Stimulated activated CD4-positive, alpha-beta T cell treated with anti-CD3 and anti-CD28 coated beads, Interleukin-15, amount 100 ng/mL, for 48 hours (primary cell): ENCODE measurements around the gene AP2B1.

Source experiments
- DNase-seq, 2 donors: peaks; one replicate each; pipeline ENCODE4 v3.0.0-alpha.2; 2020; ENCODE audit warnings: low read depth in 2 of 2

The AP2B1 gene

DNA sequence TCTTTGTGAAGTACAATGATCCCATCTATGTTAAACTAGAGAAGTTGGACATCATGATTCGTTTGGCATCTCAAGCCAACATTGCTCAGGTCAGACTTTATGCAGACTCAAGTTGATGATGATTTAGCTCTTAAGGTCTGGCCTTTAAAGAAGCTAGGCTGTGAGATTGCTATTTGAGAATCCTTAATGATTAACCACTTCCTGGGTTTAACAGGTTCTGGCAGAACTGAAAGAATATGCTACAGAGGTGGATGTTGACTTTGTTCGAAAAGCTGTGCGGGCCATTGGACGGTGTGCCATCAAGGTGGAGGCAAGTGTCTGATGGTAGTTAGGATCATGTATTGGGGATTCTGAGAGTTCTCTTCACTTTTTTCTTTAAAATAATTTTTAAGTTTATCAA is 40.3 kb downstream of the AP2B1 start:
- no peak for DNase-seq

DNA sequence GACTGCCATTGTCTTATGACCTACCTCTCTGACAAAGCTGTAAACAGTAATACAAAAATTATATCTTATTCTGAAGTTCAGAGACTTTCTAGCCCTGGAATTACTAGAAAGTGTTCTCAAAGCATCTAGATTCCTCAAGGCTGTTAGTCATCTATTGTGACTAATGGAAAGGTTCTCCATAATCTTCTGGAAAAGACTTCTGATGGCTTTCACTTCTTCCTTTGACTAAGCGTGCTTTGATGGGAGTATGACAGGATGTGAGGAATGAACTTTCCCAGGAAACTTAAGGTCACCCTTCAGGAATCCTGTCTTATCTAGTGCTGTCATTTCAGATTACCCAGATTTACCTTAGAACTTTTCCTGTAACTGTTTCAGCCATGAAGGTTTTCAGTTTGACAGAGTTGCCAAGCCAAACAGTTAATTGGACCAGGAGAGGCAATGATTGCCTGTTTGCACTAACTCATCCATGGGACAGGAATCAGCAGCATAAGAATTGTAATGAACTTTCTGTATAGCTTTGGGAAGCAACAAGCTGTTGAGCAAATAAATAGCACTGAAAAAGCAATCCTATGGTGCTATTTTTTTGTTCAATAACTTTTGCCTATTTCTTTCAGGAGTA is 43.5 kb downstream of the AP2B1 start:
- no peak for DNase-seq

DNA sequence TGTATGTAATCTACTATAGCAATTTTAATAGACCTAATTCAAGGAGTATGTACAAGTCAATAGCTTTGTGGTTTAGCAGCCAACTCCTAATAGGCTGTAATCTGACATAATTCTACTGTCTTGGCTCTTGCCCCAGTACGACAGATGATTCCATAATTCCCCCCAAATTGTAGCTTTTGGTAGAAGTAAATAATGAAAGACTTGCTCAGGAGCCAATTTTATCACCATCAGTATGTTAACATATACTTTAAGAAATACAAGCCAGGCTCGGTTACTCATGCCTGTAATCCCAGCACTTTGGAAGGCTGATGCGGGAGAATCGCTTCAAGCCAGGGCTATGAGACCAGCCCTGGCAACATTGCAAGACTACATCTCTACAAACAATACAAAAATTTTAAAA is 53.9 kb downstream of the AP2B1 start:
- no peak for DNase-seq

DNA sequence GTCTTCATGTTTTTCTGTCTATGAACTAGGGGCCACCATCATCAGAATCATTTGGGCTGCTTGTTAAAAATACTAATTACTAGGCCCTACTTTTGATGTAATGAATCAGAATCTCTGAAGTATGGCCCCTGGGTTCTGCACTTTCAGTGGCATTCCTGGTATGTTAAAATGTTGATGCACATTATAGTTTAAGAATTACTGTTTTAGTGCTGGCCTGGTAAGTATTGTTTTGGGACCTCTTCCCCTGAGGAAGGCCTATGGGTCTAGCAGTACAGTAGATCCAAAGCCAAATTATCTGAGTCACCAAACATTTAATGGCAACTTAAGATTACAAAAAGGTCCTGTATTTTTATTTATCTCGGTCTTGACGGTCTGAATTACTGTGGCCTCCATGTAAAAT is 58.8 kb downstream of the AP2B1 start:
- no peak for DNase-seq

DNA sequence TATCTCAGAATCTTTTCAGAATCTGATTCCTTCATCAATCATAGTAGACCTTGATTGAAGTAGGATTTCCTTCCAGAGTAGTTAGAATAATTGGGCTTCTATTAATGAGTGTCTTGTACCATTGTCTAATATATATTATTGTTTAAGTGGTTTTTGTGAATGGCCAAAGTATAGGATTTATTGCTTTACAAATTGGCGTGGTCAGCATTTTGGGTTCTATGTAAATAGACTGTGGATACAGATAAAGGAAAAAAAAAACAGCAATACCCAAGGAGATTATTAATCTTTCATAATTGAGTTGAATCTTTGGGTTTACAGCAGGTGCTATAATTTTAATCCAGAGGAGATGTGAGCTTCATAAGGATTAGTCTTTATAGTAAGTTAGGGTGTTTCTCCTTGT is 64.3 kb downstream of the AP2B1 start:
- DNase-seq: no peak

DNA sequence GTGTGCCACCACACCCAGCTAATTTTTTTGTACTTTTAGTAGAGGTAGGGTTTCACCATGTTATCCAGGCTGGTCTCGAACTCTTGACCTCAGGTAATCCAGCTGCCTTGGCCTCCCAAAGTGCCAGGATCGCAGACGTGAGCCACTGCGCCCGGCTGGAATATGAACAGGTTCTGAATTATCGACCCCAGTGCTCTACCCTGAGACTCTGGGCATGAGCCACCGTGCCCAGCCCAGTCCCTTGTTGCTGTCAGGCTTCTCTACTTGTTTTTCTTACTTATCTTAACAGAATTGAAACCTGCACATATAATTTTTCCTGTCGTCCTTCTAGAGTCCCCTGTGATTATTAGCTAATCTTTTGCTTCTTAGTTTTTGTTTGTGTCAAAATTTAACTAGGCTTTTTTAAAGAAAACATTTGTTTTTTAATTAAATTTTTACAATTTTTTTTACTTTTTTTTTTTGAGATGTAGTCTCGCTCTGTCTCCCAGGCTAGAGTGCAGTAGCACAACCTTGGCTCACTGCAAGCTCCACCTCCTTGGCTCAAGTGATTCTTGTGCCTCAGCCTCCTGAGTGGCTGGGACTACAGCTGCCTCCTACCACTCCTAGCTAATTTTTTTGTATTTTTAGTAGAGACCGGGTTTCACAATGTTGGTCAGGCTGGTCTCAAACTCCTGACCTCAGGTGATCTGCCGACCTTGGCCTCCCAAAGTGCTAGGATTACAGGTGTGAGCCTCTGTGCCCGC is 66.7 kb downstream of the AP2B1 start:
- no peak for DNase-seq

DNA sequence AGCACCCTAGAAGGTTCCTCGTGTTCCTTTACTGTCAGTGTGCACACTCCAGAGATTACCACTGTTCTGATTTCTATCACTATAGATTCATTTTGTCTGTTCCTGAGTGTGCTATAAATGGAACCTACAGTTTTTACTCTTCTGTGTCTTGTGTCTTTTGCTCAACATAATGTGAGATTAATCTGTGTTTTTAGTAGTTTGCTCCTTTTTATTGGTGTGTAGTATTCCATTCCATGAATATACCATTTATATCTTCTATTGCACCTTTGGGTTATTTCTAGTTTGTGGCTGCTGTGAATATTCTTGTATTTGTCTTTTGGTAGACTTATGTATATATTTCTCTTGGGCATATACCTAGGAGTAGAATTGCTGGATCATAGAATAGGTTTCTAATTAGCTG is 68.2 kb downstream of the AP2B1 start:
- DNase-seq: no peak

DNA sequence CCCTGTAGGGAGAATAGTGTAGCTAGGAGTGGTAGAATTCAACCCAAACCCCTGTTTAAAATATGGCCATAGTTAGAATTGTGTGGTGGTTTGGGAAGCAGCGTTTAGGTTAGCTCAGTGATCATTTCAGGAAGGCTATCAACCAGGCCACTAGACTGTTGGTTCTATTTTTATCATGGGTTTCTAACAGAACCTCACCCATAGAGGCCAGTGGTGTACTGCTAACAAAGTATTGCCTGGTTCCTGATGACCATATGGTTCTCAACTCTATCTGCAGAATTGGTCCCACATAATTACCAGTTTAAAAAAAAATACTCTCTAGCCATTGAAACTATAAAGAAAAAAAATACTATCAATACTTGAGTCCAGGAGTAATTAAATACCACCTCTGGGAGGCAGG is 73.8 kb downstream of the AP2B1 start:
- DNase-seq: no peak

DNA sequence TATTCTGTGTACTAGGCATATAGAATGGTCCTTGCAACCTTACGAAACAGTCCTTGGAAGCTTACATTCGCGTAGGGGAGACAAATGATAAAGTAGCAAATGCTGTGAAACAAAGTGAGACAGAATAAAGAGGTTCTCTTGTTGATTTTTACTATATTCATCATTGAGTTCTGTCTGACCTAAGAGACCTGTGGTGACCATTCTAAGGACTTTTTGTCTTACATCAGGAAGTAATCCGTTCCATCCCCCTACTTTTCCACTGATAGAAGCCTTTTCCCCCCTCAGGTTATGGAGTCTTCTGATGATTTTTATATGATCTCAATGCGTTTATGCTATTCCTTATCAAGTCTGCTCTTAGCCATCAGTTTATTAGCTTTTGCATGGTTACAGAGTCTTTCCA is 77.6 kb downstream of the AP2B1 start:
- no peak for DNase-seq

DNA sequence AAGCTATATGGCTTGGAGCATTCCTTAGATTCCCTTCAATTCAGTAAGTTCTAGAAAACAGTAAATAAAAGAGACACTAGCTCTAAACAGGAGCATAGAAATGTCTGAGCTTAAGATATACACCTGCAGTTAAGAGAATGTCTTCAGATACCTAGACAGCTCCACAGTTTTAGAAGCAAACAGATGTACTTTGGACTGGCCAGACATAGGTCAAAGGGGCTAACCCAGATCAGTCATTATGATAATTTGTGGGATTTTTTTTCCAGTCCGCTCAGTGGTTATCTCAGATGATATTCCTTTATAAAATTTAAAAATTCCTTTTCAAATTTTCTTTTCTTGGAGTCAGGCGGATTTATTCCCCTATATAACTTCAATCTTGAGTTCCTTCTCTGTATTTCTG is 78.5 kb downstream of the AP2B1 start:
- no peak for DNase-seq

DNA sequence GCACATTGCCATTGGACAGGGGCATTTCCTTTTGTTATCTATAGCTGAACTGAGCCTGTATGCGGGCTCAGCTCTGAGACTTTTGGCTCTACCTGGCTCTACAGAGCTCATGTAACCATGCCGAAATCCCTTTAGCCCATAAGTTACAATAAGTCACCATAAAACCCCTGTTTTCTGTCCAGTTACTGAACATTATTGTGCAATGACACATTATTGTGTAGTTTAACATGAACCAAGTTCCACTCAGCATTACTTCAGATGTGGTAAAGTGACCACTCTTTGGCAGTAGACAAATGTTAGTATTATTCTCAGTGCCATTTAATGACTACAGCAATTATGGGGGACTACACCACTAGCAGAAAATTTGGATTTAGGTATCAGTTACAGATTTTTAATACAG is 78.9 kb downstream of the AP2B1 start:
- no peak for DNase-seq

DNA sequence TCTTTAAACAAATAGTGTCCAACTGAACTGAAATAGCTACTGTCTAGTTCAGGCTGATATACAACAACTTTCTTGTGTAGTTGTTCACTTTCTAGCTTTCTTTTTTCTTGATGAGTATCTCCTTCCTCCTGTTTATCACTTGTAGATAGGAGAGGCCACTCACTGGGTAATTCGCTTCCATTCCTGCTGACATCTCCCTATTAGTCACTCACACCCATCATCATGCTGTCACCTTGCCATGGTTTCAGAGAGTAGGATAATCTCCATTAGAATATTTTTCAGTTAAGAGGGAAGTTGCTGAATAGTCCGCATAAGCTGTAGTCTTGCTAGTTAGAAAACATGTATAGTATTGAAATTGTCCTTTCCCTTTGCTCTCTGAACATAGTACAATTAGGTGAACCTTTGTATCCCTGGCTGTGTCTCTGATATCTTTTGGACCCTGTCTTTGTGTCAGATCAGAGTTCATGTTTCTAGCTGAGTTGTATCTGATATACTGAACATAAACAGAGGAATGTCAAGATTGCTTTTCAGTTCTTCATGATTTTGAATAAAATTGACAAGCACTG is 79.9 kb downstream of the AP2B1 start:
- no peak for DNase-seq

DNA sequence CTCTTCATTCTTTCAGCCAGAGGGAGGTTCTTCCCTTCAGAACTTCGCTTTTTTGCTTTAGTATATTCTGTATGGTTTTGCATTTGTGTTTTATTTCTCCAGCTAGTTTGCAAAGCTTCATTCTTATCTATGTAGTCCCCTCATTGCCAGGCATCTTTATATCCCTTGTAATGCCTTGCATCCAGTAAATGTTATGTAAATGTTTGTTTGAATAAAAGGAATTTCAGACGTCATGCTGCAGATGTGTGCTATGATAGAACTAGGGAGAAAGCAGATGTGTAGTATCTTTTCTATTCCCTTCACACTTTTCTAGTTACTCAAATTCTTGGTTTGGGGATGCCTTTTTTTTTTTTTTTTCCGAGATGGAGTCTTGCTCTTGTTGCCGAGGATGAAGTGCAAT is 81.7 kb downstream of the AP2B1 start:
- DNase-seq: no peak

DNA sequence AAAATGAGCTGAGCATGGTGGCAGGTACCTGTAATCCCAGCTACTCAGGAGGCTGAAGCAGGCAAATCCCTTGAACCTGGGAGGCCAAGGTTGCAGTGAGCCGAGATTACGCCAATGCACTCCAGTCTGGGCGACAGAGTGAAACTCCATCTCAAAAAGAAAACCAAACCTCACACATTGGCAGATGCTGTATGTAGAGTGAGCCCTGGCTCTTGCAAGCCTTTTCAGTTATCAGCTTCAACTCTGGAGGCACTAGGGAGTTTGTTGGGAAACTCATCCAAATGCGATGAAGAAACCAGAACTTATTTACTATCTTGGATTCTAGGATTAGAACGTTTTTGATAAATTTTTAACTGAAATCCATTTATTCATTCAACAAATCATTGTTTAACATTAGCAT is 87.4 kb downstream of the AP2B1 start:
- no peak for DNase-seq

DNA sequence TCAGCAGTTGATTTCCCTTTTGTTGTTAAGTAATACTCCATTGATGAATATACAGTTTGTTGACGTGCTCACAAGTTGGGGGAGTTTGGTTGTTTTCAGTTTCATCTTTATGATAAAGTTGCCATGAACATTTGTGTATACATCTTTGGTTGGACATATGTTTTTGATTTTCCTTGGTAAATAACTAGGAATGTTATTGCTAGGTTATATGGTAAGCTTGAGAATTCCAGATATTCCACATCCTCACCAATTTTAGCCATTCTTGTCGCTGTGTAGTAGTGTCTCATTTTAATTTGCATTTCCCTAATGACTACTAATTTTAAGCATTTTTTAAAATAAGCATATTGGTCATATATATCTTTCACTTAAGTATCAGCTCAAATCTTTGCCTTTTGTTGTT is 89.3 kb downstream of the AP2B1 start:
- DNase-seq: no peak

DNA sequence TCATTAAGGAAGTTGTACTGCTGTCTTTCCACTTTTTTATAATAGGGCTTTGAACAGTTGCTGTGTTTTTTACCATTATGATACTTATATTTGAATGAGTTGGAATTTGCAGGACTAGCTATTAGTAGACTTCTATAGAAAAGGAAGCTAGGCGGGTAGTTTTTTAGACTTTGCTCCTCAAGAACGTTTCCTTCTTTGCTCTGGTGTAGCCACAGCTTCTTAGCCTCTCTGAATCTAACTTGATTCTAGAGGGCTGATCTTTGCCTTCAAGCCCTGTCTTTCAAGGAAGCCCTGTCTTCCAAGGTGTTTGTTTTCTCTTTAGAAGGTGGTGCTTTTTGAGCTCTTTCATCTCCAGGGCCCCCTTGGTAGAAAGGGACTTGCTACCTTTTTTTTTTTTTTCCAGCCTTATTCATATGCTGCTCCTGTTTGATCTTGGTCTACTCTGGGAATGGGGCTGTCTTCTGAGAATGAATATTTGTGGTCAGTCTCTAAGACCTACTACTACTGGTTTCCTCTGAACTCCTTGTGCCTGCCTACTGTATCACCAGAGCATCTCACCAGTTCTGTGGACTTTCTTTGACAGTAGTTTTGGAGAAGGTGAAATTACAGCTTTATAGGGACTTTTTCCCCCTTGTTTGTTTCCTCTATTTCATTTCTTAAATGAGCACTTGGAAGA is 92.0 kb downstream of the AP2B1 start:
- DNase-seq: no peak

DNA sequence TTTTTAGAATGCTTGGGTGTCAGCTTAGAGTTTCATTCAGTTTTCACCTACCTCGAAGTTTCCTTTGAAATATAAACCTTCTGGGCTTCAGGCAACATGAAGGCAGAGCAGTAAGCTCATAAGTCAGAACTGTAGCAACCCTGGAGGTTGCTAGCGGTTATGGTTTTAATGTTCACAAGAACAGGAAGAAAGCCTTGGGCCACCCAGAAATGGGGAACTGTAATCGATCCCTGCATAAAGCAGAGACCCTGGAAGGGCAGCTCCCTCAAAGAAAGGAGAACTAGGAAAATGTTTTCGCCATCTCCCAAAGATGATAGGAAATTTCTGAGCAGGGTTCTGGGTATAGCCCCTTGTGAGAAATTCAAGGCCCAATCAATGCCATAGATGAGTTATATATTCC is 96.5 kb downstream of the AP2B1 start:
- no peak for DNase-seq

DNA sequence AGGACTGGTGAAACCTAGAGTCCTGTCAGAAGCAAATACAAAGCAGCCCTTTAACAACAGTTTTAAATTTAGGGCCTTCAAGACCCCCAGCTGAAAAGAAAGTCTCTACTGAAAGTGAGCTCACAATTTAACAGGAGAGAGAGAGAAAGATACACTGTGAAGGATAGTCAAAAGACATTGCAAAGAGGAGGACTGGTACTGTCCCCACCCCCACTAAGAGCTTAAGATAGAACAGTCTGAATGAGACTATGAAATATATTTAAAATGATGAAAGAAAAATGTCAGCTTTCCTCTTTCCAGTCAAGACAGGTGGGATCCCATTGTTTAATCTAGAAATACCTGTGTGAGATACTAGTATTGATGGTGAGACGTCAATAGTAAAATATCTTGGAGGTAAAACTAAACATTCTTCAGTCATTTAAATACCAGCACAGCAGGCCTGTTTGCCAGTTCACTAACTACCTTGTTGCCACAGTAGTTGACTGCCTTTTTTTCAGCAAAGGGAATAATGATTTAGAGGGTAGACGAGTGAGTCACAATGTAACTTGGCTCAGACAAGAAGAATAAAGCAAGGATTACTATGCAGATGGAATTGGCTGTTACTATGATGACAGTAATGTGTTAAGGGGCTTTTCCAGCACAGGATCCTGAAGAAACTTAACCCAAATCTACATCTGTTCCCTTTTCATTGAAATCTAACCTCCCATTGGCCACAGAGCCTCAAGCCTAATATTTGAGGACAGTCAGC is 97.1 kb downstream of the AP2B1 start:
- no peak for DNase-seq

DNA sequence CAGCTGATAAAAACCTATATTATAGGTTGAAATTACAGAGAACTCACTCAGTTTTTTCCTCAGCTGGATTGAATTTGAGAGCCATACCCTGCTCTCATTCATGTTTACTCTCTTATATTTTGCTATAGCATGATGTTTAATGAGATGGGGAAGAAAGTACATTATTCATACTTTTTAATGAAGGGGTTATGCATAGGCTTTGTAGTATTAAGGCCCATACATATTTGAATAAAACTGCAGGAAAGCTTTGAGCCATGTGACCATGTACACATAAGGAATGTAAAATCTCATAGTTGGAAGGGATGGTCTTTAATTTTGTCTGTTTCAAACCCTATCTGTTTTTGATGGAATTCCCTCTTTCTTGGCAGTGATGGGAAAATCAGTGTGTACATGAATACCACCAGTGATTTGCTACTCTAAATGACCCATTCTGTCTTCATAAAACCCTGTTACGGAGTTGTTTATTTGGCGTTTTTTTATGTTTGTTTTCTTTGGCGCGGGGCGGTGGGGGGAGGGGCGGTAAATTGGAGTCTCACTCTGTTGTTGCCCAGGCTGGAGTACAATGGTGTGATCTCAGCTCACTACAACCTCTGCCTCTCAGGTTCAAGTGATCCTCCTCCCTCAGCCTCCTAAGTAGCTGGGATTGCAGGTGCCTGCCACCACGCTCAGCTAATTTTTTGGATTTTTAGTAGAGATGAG is 105.5 kb downstream of the AP2B1 start:
- DNase-seq: no peak

DNA sequence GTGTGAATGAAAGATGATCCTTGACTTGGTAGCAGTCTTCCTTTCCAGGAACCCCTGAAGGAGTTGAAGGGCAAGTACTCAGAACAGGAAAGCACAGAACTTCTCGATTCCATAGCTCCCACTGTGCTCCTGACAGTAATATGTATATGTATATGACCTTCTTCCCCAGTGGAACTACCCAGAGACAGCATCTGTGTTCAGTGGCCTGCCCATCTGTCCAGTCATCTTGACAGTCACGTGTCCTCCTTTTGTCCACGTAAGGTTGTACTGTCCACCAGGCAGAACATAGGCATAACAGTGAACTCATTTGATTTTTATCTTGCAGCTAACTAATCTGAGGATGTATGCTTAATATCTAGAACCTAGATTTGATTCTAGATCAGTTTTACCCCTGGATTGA is 106.5 kb downstream of the AP2B1 start:
- no peak for DNase-seq

DNA sequence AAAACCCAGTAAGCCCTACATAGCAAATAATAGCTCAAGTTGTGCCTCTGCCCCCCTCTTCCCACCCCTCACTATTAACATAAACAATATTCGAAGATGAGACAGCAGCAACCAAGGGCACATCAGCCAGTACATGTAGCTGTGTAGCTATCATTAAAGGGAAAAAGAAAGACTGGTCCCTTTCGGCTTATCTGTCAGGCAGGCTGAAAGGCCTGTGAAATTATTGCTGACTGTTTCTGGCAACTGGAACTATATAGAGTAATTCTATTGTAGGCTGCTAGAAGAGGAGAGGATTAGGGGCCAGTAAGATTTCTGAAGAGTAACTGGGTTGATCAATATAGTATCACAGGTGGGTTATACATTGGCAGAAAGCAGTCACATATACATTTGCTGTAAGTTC is 107.8 kb downstream of the AP2B1 start:
- DNase-seq: no peak

DNA sequence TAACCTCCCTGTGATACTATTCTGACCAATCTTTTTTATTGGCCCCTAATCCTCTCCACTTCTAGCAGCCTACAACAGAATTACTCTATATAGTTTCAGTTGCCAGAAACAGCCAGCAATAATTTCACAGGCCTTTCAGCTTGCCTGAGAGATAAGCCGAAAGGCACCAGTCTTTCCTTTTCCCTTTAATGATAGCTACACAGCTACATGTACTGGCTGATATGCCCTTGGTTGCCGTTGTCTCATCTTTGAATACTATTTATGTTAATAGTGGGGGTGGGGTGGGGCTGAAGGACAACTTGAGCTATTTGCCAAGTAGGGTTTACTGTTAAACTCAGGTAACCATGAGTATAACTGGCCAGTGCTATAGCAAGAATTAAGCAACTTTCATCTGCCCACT is 108.5 kb downstream of the AP2B1 start:
- DNase-seq: no peak
